Stimulated activated naive CD8-positive, alpha-beta T cell treated with anti-CD3 and anti-CD28 coated beads, Interleukin-15, Interleukin-2, amounts not matched to agents 100 U/mL and 50 U/mL, for 24 hours (primary cell): Measurements from ENCODE around the gene ILF3.
"Not testable (repeated sequence)": the region's sequence is repeated elsewhere in the genome, so short reads cannot be mapped to it uniquely, and the experiment has no call there.

ENCODE experiments used
- ATAC-seq: fragments of 150-1000 bp; cut with Tn5 transposase; one replicate; pipeline ENCODE4 v1.10.0; 2021
- DNase-seq: peaks from one replicate; pipeline ENCODE4 v3.0.0; 2021

Gene ILF3

GRCh38 chr19:10642473-10643171 lies 11.5 kb upstream of the ILF3 start:
- no peak for DNase-seq
- ATAC-seq, result no peak

- no peak for DNase-seq
- no peak for ATAC-seq
Measured at GRCh38 chr19:10643172-10643967, 10.8 kb upstream of the ILF3 start.

- DNase-seq (no peak), ATAC-seq (no peak)
Measured at GRCh38 chr19:10643968-10644259, 10.2 kb upstream of the ILF3 start.

- ATAC-seq, result peak; percentile 89
Measured at GRCh38 chr19:10644260-10645007, 9.7 kb upstream of the ILF3 start.

GRCh38 chr19:10646456-10647159 lies 7.5 kb upstream of the ILF3 start:
- no peak for ATAC-seq
- no peak for DNase-seq

More at GRCh38 chr19:10644260-10645007, 9.7 kb upstream of the ILF3 start:
- DNase-seq, result peak; percentile 91

- DNase-seq (no peak), ATAC-seq (no peak)
Measured at GRCh38 chr19:10648360-10648759, 5.8 kb upstream of the ILF3 start.

- ATAC-seq, result no peak
- DNase-seq, result no peak
Measured at GRCh38 chr19:10651851-10652250, 2.3 kb upstream of the ILF3 start.

GRCh38 chr19:10653482-10653731 lies 739 bp upstream of the ILF3 start:
- no peak for DNase-seq
- ATAC-seq, result no peak

GRCh38 chr19:10654610-10655456 lies 687 bp downstream of the ILF3 start:
- ATAC-seq (peak; percentile 7), DNase-seq (peak; percentile 75)

- ATAC-seq, result no peak
- DNase-seq, result no peak
Measured at GRCh38 chr19:10655457-10656312, 1.5 kb downstream of the ILF3 start.

- DNase-seq, result no peak
- no peak for ATAC-seq
Measured at GRCh38 chr19:10660346-10660745, 6.2 kb downstream of the ILF3 start.

GRCh38 chr19:10661946-10662345 lies 7.8 kb downstream of the ILF3 start:
- no peak for DNase-seq
- ATAC-seq, result no peak

GRCh38 chr19:10662384-10663251 lies 8.5 kb downstream of the ILF3 start:
- ATAC-seq (peak; percentile 50), DNase-seq (peak; percentile 24)

GRCh38 chr19:10663252-10663563 lies 9.1 kb downstream of the ILF3 start:
- DNase-seq, ATAC-seq: not testable (repeated sequence)

GRCh38 chr19:10667867-10668266 lies 13.7 kb downstream of the ILF3 start:
- ATAC-seq (no peak), DNase-seq (no peak)

GRCh38 chr19:10669246-10669645 lies 15.1 kb downstream of the ILF3 start:
- no peak for ATAC-seq

GRCh38 chr19:10670182-10670581 lies 16.0 kb downstream of the ILF3 start:
- ATAC-seq (no peak), DNase-seq (no peak)

More at GRCh38 chr19:10669246-10669645, 15.1 kb downstream of the ILF3 start:
- DNase-seq, result no peak

GRCh38 chr19:10670876-10671804 lies 17.0 kb downstream of the ILF3 start:
- ATAC-seq (no peak), DNase-seq (no peak)

- not testable (repeated sequence) for DNase-seq, ATAC-seq
Measured at GRCh38 chr19:10671922-10672321, 17.8 kb downstream of the ILF3 start.
